Astrocyte of the spinal cord (primary cell): ENCODE measurements around the gene KCNIP4.

Source experiments
- DNase-seq: peaks from one replicate; pipeline ENCODE4 v3.0.0; 2011; ENCODE audit warnings: low read depth, low spot score
- H3K4me3 ChIP-seq: 2 replicates; pipeline ENCODE4 v1.5.1; 2011; ENCODE audit warnings: low read depth, mild to moderate bottlenecking, low read length, moderate library complexity
- in situ Hi-C: cut with HindIII; loops from 2 replicates; pipeline ENCODE4 v1.10.0; 2017; ENCODE audit warnings: low sequenced_read_pairs
- TF ChIP-seq, protein P1 (sequence below): IDR thresholded peaks from 2 replicates; pipeline ENCODE4 v1.5.1; 2012; ENCODE audit warnings: low read depth, mild to moderate bottlenecking, low read length, inconsistent platforms

The KCNIP4 gene

GRCh38 chr4:21752616-21753015 lies 196.0 kb downstream of the KCNIP4 start:
- TF ChIP-seq, protein P1, sequence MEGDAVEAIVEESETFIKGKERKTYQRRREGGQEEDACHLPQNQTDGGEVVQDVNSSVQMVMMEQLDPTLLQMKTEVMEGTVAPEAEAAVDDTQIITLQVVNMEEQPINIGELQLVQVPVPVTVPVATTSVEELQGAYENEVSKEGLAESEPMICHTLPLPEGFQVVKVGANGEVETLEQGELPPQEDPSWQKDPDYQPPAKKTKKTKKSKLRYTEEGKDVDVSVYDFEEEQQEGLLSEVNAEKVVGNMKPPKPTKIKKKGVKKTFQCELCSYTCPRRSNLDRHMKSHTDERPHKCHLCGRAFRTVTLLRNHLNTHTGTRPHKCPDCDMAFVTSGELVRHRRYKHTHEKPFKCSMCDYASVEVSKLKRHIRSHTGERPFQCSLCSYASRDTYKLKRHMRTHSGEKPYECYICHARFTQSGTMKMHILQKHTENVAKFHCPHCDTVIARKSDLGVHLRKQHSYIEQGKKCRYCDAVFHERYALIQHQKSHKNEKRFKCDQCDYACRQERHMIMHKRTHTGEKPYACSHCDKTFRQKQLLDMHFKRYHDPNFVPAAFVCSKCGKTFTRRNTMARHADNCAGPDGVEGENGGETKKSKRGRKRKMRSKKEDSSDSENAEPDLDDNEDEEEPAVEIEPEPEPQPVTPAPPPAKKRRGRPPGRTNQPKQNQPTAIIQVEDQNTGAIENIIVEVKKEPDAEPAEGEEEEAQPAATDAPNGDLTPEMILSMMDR, result no peak
- in situ Hi-C loops, result no loop called here
- no peak for DNase-seq

DNA sequence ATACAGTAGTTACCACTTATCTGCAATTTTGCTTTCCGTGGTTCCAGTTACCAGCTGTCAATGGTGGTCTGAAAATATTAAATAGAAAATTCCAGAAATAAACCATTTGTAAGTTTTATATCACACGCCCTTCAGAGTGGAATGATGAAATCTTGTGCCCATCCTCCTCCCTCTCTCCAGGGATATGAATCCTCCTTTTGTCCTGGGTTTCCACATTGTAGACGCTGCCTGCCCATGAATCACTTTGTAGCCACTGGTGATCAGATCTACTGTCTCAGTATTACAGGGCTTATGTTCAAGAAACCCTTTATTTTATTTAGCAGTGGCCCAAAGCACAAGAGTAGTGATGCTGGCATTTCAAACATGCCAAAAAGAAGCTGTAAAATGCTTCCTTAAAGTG lies 198.6 kb downstream of the KCNIP4 start:
- no peak for DNase-seq
- H3K4me3 ChIP-seq, result no peak overlapping the region
- in situ Hi-C loops, result no loop called here
- TF ChIP-seq, protein P1, result no peak

More at GRCh38 chr4:21752616-21753015, 196.0 kb downstream of the KCNIP4 start:
- H3K4me3 ChIP-seq, result no peak overlapping the region

DNA sequence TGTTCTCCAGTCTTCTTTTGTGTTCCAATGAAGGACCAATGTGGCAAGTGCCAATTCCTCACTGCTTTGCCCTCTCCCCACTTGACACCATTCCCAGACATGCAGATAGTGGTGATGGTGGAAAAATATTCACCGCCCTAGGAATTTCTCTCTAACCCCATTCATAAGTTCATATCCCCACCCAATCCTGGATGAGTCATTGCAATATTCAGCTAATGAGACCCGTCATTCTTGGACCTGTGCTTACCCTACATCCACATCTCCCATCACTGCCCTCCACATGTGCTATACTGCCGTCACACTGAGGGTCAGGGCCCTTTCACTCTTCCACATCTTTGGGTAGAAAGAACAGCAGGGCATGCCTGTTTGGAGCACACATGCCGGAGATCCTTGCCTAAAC lies 199.2 kb downstream of the KCNIP4 start:
- no peak for DNase-seq
- H3K4me3 ChIP-seq, result no peak overlapping the region
- TF ChIP-seq, protein P1, result no peak
- in situ Hi-C loops, result no loop called here

GRCh38 chr4:21744046-21744445 lies 204.5 kb downstream of the KCNIP4 start:
- in situ Hi-C loops, result no loop called here
- TF ChIP-seq, protein P1, result no peak
- no peak for DNase-seq
- no peak overlapping the region for H3K4me3 ChIP-seq

GRCh38 chr4:21742326-21742725 lies 206.2 kb downstream of the KCNIP4 start:
- no peak for DNase-seq
- in situ Hi-C loops, result no loop called here
- TF ChIP-seq, protein P1, result no peak
- H3K4me3 ChIP-seq, result no peak overlapping the region

DNA sequence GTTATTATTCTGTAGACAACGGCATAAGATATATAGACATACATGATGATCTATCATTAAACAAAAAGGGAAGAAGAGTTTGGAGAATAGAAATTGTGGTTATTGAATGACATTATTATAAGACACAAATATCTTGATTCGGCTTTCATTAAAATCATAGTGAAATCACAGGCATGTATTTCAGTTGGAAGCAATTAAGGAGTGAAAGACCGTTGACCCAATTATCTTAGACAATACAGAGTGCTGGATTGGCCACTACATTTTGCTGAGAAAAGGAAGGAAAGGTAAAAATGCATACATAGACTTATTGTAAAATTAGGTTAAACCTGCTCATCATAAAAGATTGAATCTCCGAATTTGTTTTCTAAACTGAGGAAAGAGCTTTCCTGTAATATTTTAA lies 209.8 kb downstream of the KCNIP4 start:
- DNase-seq, result no peak
- in situ Hi-C loops, result no loop called here
- TF ChIP-seq, protein P1, result no peak
- H3K4me3 ChIP-seq, result no peak overlapping the region

DNA sequence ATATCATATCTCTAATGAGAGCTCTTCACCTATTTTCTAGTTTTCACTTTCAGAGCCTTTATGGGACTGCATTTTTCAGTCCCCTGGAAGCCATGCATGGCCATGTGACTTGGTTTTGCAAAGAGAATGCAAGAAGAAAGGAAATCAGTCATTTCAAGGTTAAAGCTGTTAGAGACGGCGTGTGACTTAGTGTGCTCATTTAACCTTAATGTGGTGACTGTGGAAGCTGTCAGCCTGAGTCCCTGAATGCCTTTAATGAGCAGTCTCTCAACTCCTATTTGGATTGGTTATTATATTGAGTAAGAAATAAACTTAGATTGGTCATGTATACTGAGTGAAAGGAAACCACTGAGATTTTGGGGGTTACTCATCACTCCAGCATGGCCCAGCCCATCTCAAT lies 212.7 kb downstream of the KCNIP4 start:
- in situ Hi-C loops, result no loop called here
- H3K4me3 ChIP-seq, result no peak overlapping the region
- TF ChIP-seq, protein P1, result no peak
- DNase-seq, result no peak
